Gastrocnemius medialis (tissue), 4 donors: ENCODE data around the gene HNRNPA2B1.
"Not testable (repeated sequence)": the region's sequence is repeated elsewhere in the genome, so short reads cannot be mapped to it uniquely, and the experiment has no call there.

ENCODE experiments used
- CTCF ChIP-seq, 5 experiments: fragments of 450-650 bp in 3 of 5; fragments of 200-600 bp in 2 of 5; sonication (generic) in 2 of 5; IDR thresholded peaks in 4 of 5; conservative IDR thresholded peaks in 1 of 5; 1 replicate in 4 of 5; 2 replicates in 1 of 5; pipeline ENCODE4 v1.5.1; 2016 to 2019; ENCODE audit warnings: antibody characterized with exemption in 5 of 5, mild to moderate bottlenecking in 3 of 5, moderate library complexity in 3 of 5
- POLR2A ChIP-seq, 2 donors: fragments of 450-650 bp; IDR thresholded peaks; one replicate each; pipeline ENCODE4 v1.6.1; 2017; ENCODE audit warnings: antibody characterized with exemption in 2 of 2, mild to moderate bottlenecking in 2 of 2, moderate library complexity in 2 of 2

GRCh38 chr7:26152782-26153240, 47.7 kb downstream of the HNRNPA2B1 start:
- TF ChIP-seq CTCF (IDR thresholded peaks at IDR 0.05 in 4 of 5, conservative IDR thresholded peaks at IDR 0.05 in 1 of 5); POLR2A (IDR thresholded peaks at IDR 0.05): not testable (repeated sequence)
